Activated T-cell treated with anti-CD3 and anti-CD28 coated beads, Interleukin-2, amount 50 U/mL, for 4 hours (primary cell): Measurements from ENCODE around the gene TMEM161A. TPM values are rescaled to one million over a fixed set of nuclear protein-coding genes. Genes with fewer than 3 reads are reported as not detected.
A peak's percentile ranks its signal among the peaks of the same experiment; 100 is the strongest.
"Not testable (repeated sequence)": the region's sequence is repeated elsewhere in the genome, so short reads cannot be mapped to it uniquely, and the experiment has no call there.

Experiments
- ATAC-seq, 2 donors: fragments of 200-7000 bp; cut with Tn5 transposase; one replicate each; pipeline ENCODE4 v1.10.0; 2021
- DNase-seq: peaks from one replicate; pipeline ENCODE4 v3.0.0-alpha.2; 2020
- H3K27me3 Mint-ChIP-seq: one replicate; pipeline ENCODE4 v1.8.0; 2021; ENCODE audit warnings: low read depth, mixed read lengths
- H3K36me3 Mint-ChIP-seq: one replicate; pipeline ENCODE4 v1.8.0; 2022; ENCODE audit warnings: mixed read lengths; ENCODE audit not compliant: insufficient read depth
- H3K4me1 Mint-ChIP-seq: one replicate; pipeline ENCODE4 v1.8.0; 2021; ENCODE audit warnings: low read depth, mixed read lengths
- H3K4me3 Mint-ChIP-seq: one replicate; pipeline ENCODE4 v1.8.0; 2021; ENCODE audit warnings: mild to moderate bottlenecking, moderate library complexity, mixed read lengths
- H3K9me3 Mint-ChIP-seq: one replicate; pipeline ENCODE4 v1.8.0; 2021; ENCODE audit warnings: mixed read lengths
- total RNA-seq, 3 donors: library from RNA; stranded (reverse); gene quantifications; one replicate each; pipeline ENCODE4 v1.2.1, GENCODE V29; 2021

The TMEM161A gene
- total RNA-seq, 3 donors from 2014 or later: 42.3 to 43.2 (median 43.1) TPM

GRCh38 chr19:19145684-19146608 is 7.7 kb upstream of the TMEM161A start:
- Mint-ChIP-seq H3K9me3 (no peaks in the 10 kb centered on the region), H3K4me3 (no peak overlapping the region), H3K27me3 (no peaks in the 10 kb centered on the region), H3K4me1 (no peaks in the 10 kb centered on the region), H3K36me3 (peaks cover 6% of the 10 kb centered on the region)
- peak; percentile 86 for DNase-seq
- ATAC-seq: peak; percentile 86

- no peak for ATAC-seq
Observed at GRCh38 chr19:19145281-19145680, 7.0 kb upstream of the TMEM161A start.

GRCh38 chr19:19142347-19142746 is 4.1 kb upstream of the TMEM161A start:
- H3K27me3 Mint-ChIP-seq: no peaks in the 10 kb centered on the region
- ATAC-seq (no peak), DNase-seq (no peak)
- no peak overlapping the region for H3K4me3 Mint-ChIP-seq
- H3K4me1 Mint-ChIP-seq: peaks cover 17% of the 10 kb centered on the region
- H3K36me3 Mint-ChIP-seq: no peaks in the 10 kb centered on the region
- H3K9me3 Mint-ChIP-seq: no peaks in the 10 kb centered on the region

More at GRCh38 chr19:19145281-19145680, 7.0 kb upstream of the TMEM161A start:
- no peak overlapping the region for H3K4me3 Mint-ChIP-seq
- no peaks in the 10 kb centered on the region for H3K27me3 Mint-ChIP-seq
- peaks cover 6% of the 10 kb centered on the region for H3K36me3 Mint-ChIP-seq
- DNase-seq: no peak
- no peaks in the 10 kb centered on the region for H3K4me1 Mint-ChIP-seq
- H3K9me3 Mint-ChIP-seq: no peaks in the 10 kb centered on the region

GRCh38 chr19:19140476-19140875 is 2.2 kb upstream of the TMEM161A start:
- Mint-ChIP-seq H3K36me3 (no peaks in the 10 kb centered on the region), H3K9me3 (no peaks in the 10 kb centered on the region), H3K27me3 (no peaks in the 10 kb centered on the region), H3K4me3 (no peak overlapping the region), H3K4me1 (peaks cover 23% of the 10 kb centered on the region)
- no peak for ATAC-seq
- DNase-seq: no peak

GRCh38 chr19:19139876-19140229 is 1.6 kb upstream of the TMEM161A start:
- ATAC-seq: no peak
- no peak overlapping the region for H3K4me3 Mint-ChIP-seq
- no peaks in the 10 kb centered on the region for H3K36me3 Mint-ChIP-seq
- H3K9me3 Mint-ChIP-seq: no peaks in the 10 kb centered on the region
- no peaks in the 10 kb centered on the region for H3K27me3 Mint-ChIP-seq
- no peak for DNase-seq
- peaks cover 23% of the 10 kb centered on the region for H3K4me1 Mint-ChIP-seq

GRCh38 chr19:19137556-19138108 is 646 bp downstream of the TMEM161A start:
- DNase-seq (no peak), ATAC-seq (no peak)
- peak overlapping the region; percentile 90 for H3K4me3 Mint-ChIP-seq
- H3K9me3 Mint-ChIP-seq: no peaks in the 10 kb centered on the region
- H3K36me3 Mint-ChIP-seq: no peaks in the 10 kb centered on the region
- H3K27me3 Mint-ChIP-seq: no peaks in the 10 kb centered on the region
- H3K4me1 Mint-ChIP-seq: peaks cover 25% of the 10 kb centered on the region

- not testable (repeated sequence) for H3K36me3 Mint-ChIP-seq, ATAC-seq, H3K4me3 Mint-ChIP-seq, H3K27me3 Mint-ChIP-seq, H3K9me3 Mint-ChIP-seq, DNase-seq
- peaks cover 25% of the 10 kb centered on the region for H3K4me1 Mint-ChIP-seq
Observed at GRCh38 chr19:19135713-19136112, 2.6 kb downstream of the TMEM161A start.

- H3K27me3 Mint-ChIP-seq: no peaks in the 10 kb centered on the region
- H3K4me3 Mint-ChIP-seq: no peak overlapping the region
- ATAC-seq: no peak
- H3K36me3 Mint-ChIP-seq: peaks cover 9% of the 10 kb centered on the region
- H3K4me1 Mint-ChIP-seq: peaks cover 25% of the 10 kb centered on the region
- no peaks in the 10 kb centered on the region for H3K9me3 Mint-ChIP-seq
- peak; percentile 28 for DNase-seq
Observed at GRCh38 chr19:19134687-19135158, 3.6 kb downstream of the TMEM161A start.

- Mint-ChIP-seq H3K4me3 (no peak overlapping the region), H3K9me3 (no peaks in the 10 kb centered on the region), H3K36me3 (peaks cover 11% of the 10 kb centered on the region), H3K4me1 (peaks cover 24% of the 10 kb centered on the region), H3K27me3 (no peaks in the 10 kb centered on the region)
- ATAC-seq: no peak
- DNase-seq: no peak
Observed at GRCh38 chr19:19133985-19134384, 4.3 kb downstream of the TMEM161A start.

GRCh38 chr19:19132912-19133311 is 5.4 kb downstream of the TMEM161A start:
- DNase-seq: no peak
- peaks cover 14% of the 10 kb centered on the region for H3K4me1 Mint-ChIP-seq
- H3K9me3 Mint-ChIP-seq: no peaks in the 10 kb centered on the region
- H3K36me3 Mint-ChIP-seq: peaks cover 12% of the 10 kb centered on the region
- no peak for ATAC-seq
- H3K27me3 Mint-ChIP-seq: no peaks in the 10 kb centered on the region
- no peak overlapping the region for H3K4me3 Mint-ChIP-seq

GRCh38 chr19:19131989-19132388 is 6.3 kb downstream of the TMEM161A start:
- Mint-ChIP-seq H3K4me1 (peaks cover 5% of the 10 kb centered on the region), H3K9me3 (no peaks in the 10 kb centered on the region), H3K27me3 (no peaks in the 10 kb centered on the region), H3K36me3 (peaks cover 13% of the 10 kb centered on the region), H3K4me3 (no peak overlapping the region)
- DNase-seq: no peak
- no peak for ATAC-seq

GRCh38 chr19:19126102-19126501 is 12.2 kb downstream of the TMEM161A start:
- Mint-ChIP-seq H3K4me1 (no peaks in the 10 kb centered on the region), H3K36me3 (peaks cover 22% of the 10 kb centered on the region), H3K27me3 (no peaks in the 10 kb centered on the region), H3K4me3 (no peak overlapping the region), H3K9me3 (peaks cover 7% of the 10 kb centered on the region)
- DNase-seq (no peak), ATAC-seq (no peak)

GRCh38 chr19:19123386-19123785 is 14.9 kb downstream of the TMEM161A start:
- H3K9me3 Mint-ChIP-seq: peaks cover 7% of the 10 kb centered on the region
- H3K4me3 Mint-ChIP-seq: no peak overlapping the region
- H3K36me3 Mint-ChIP-seq: peaks cover 29% of the 10 kb centered on the region
- no peaks in the 10 kb centered on the region for H3K4me1 Mint-ChIP-seq
- no peak for DNase-seq
- ATAC-seq: no peak
- H3K27me3 Mint-ChIP-seq: no peaks in the 10 kb centered on the region

GRCh38 chr19:19122902-19123301 is 15.4 kb downstream of the TMEM161A start:
- no peaks in the 10 kb centered on the region for H3K27me3 Mint-ChIP-seq

GRCh38 chr19:19121371-19121770 is 16.9 kb downstream of the TMEM161A start:
- H3K4me3 Mint-ChIP-seq: no peak overlapping the region
- H3K36me3 Mint-ChIP-seq: peaks cover 27% of the 10 kb centered on the region
- ATAC-seq (no peak), DNase-seq (no peak)
- H3K9me3 Mint-ChIP-seq: peaks cover 7% of the 10 kb centered on the region
- no peaks in the 10 kb centered on the region for H3K4me1 Mint-ChIP-seq
- H3K27me3 Mint-ChIP-seq: no peaks in the 10 kb centered on the region

More at GRCh38 chr19:19122902-19123301, 15.4 kb downstream of the TMEM161A start:
- ATAC-seq (no peak), DNase-seq (no peak)
- Mint-ChIP-seq H3K9me3 (peaks cover 7% of the 10 kb centered on the region), H3K4me3 (no peak overlapping the region), H3K4me1 (no peaks in the 10 kb centered on the region), H3K36me3 (peaks cover 28% of the 10 kb centered on the region)
